Measurements from ENCODE around the gene THAP4. TPM values are rescaled to one million over a fixed set of nuclear protein-coding genes. Genes with fewer than 3 reads are reported as not detected.

THAP4 gene
- total and polyA plus RNA-seq, 2 of the 13 experiments (the other 11 are each of a cell fraction or from before 2014, with no cell fraction given): 59.7 to 75.7 TPM

GRCh38 chr2:241632478-241633325, 4.3 kb downstream of the THAP4 start (continued):
- TF ChIP-seq MTA1 (CRISPR knock-in tag; IDR thresholded peaks at IDR 0.05; ENCODE audit: borderline replicate concordance): peak; percentile 17; the same call in 1 of the 2 replicates

GRCh38 chr2:241629762-241630435, 7.1 kb downstream of the THAP4 start:
- no peaks in the 10 kb centered on the region for H3K9me3 ChIP-seq (ENCODE audit: low read length)
- no peak overlapping the region for H2AFZ ChIP-seq (ENCODE audit: low read length)
- no peak for ATAC-seq
- H3K9ac ChIP-seq (ENCODE audit: insufficient read depth, low read depth, low read length): no peak overlapping the region
- TF ChIP-seq CENPX (CRISPR knock-in tag; IDR thresholded peaks at IDR 0.05): no peak
- no peak for TF ChIP-seq POLR2AphosphoS5 (IDR thresholded peaks at IDR 0.05; ENCODE audit: low read depth, low read length)
- no peak for TF ChIP-seq ZNF276 (CRISPR knock-in tag; IDR thresholded peaks at IDR 0.05; ENCODE audit: low read depth)
- TF ChIP-seq ZNF329 (CRISPR knock-in tag; IDR thresholded peaks at IDR 0.05; ENCODE audit: low read depth): no peak
- no peak for TF ChIP-seq ZNF780A (CRISPR knock-in tag; IDR thresholded peaks at IDR 0.05)
- no peak for TF ChIP-seq AGO2 (optimal IDR thresholded peaks at IDR 0.05; ENCODE audit: low read depth, low read length)
- TF ChIP-seq MYPOP (CRISPR knock-in tag; IDR thresholded peaks at IDR 0.05): no peak
- no peak for TF ChIP-seq HIC2 (CRISPR knock-in tag; IDR thresholded peaks at IDR 0.05; ENCODE audit: low read depth)
- no peak for TF ChIP-seq HOXA7 (CRISPR knock-in tag; IDR thresholded peaks at IDR 0.05)
- no peak for TF ChIP-seq KAT2B (IDR thresholded peaks at IDR 0.05; ENCODE audit: borderline replicate concordance, low read depth, low read length)
- no peak for TF ChIP-seq MNT (IDR thresholded peaks at IDR 0.05)
- TF ChIP-seq ZNF629 (CRISPR knock-in tag; conservative IDR thresholded peaks at IDR 0.05): no peak
- TF ChIP-seq CBX2 (IDR thresholded peaks at IDR 0.05; ENCODE audit: low read depth, low read length): no peak
- no peak for TF ChIP-seq CBX2 (CRISPR knock-in tag; IDR thresholded peaks at IDR 0.05; ENCODE audit: low read depth)
- no peak for TF ChIP-seq ZNF792 (CRISPR knock-in tag; IDR thresholded peaks at IDR 0.05)
- H3K4me2 ChIP-seq (ENCODE audit: low read depth, low read length): no peak overlapping the region
- H3K79me2 ChIP-seq (ENCODE audit: insufficient read depth, low read length): peaks cover 82% of the 10 kb centered on the region
- intact Hi-C loops (cut with micrococcal nuclease; ENCODE audit: unreplicated experiment) (no loop called here), in situ Hi-C loops (cut with HindIII; ENCODE audit: extremely low pct_ligation_motif_present, low pct_unique_long_range_greater_than_20kb) (loop anchor here (25.0 kb wide), 1 partner anchor 768 kb away; the partner anchor contains the start of gene AGXT)
- H3K4me3 ChIP-seq (replicated peaks in 1 of 3; ENCODE audit: insufficient read depth in 1 of 3, low read depth in 2 of 3, low read length in 3 of 3): no peak overlapping the region
- 92% methylated on average over 11 of the region's 11 CpGs for WGBS (ENCODE audit: low lambda C conversion rate)
- peaks cover 4% of the 10 kb centered on the region for H4K20me1 ChIP-seq (ENCODE audit: insufficient read depth, low read length)
- no TSS peak for BruUV-seq (replicated peaks)
- H3K27me3 ChIP-seq (ENCODE audit: control insufficient read depth in 1 of 2, insufficient read depth in 2 of 2, low read length in 2 of 2): no peaks in the 10 kb centered on the region
- H3K4me1 ChIP-seq (ENCODE audit: insufficient read depth, low read length): peaks cover 11% of the 10 kb centered on the region
- DNase-seq (ENCODE audit: low spot score): no peak
- CTCF ChIA-PET (ENCODE audit: low intra/inter-chr PET ratio, low total read pairs): no interaction called here
- POLR2A ChIA-PET: no interaction called here
- H3K36me3 ChIP-seq (replicated peaks in 1 of 2; ENCODE audit: control insufficient read depth in 1 of 2, insufficient read depth in 2 of 2, low read length in 2 of 2): peaks cover 25 to 78% of the 10 kb centered on the region in 2 experiments
- FAIRE-seq: peak; percentile 23
- H3K27ac ChIP-seq (ENCODE audit: extremely low read length, insufficient read depth, low read length): no peak overlapping the region
